ENCODE data around the gene SLC7A5.
"Not testable (repeated sequence)": the region's sequence is repeated elsewhere in the genome, so short reads cannot be mapped to it uniquely, and the experiment has no call there.

The SLC7A5 gene

GRCh38 chr16:87860553-87861299 lies 8.6 kb downstream of the SLC7A5 start:
- DNase-seq: peak; percentile 82

GRCh38 chr16:87858151-87858993 lies 10.9 kb downstream of the SLC7A5 start:
- not testable (repeated sequence) for DNase-seq

- no peak for DNase-seq
These were observed 12.5 kb downstream of the SLC7A5 start for GRCh38 chr16:87856791-87857228.

GRCh38 chr16:87855852-87856715 lies 13.2 kb downstream of the SLC7A5 start:
- DNase-seq: peak; percentile 51

- DNase-seq: no peak
These were observed 14.2 kb downstream of the SLC7A5 start for GRCh38 chr16:87854907-87855683.

- peak; percentile 26 for DNase-seq
These were observed 15.0 kb downstream of the SLC7A5 start for GRCh38 chr16:87854053-87854906.

GRCh38 chr16:87853411-87854052 lies 15.8 kb downstream of the SLC7A5 start:
- peak; percentile 86 for DNase-seq

- DNase-seq: no peak
These were observed 17.7 kb downstream of the SLC7A5 start for GRCh38 chr16:87851601-87852000.

- DNase-seq: no peak
These were observed 18.1 kb downstream of the SLC7A5 start for GRCh38 chr16:87851141-87851587.

- DNase-seq: peak; percentile 54
These were observed 19.0 kb downstream of the SLC7A5 start for GRCh38 chr16:87850009-87851006.

GRCh38 chr16:87849419-87850008 lies 19.8 kb downstream of the SLC7A5 start:
- no peak for DNase-seq

GRCh38 chr16:87848676-87849345 lies 20.5 kb downstream of the SLC7A5 start:
- no peak for DNase-seq

GRCh38 chr16:87847785-87848675 lies 21.3 kb downstream of the SLC7A5 start:
- DNase-seq: no peak

GRCh38 chr16:87847467-87847784 lies 21.9 kb downstream of the SLC7A5 start:
- no peak for DNase-seq

GRCh38 chr16:87846705-87847466 lies 22.4 kb downstream of the SLC7A5 start:
- DNase-seq: no peak

GRCh38 chr16:87845807-87846619 lies 23.3 kb downstream of the SLC7A5 start:
- DNase-seq: no peak
